A172 (cell line): ENCODE measurements around the gene LCN2. TPM values are rescaled to one million over a fixed set of nuclear protein-coding genes. Genes with fewer than 3 reads are reported as not detected.
A peak's percentile ranks its signal among the peaks of the same experiment; 100 is the strongest.

ENCODE experiments used
- DNase-seq: peaks from one replicate; pipeline ENCODE4 v3.0.0-alpha.2; 2015; ENCODE audit warnings: low spot score
- total RNA-seq: library from RNA; depleted of rRNA; stranded (reverse); fragments of >200 nt; shearing (Covaris generic); gene quantifications from 2 replicates; pipeline ENCODE4 v1.2.3, GENCODE V29; 2014

Gene LCN2
- total RNA-seq, 1 experiment from 2014 or later = 0.14 TPM

DNA sequence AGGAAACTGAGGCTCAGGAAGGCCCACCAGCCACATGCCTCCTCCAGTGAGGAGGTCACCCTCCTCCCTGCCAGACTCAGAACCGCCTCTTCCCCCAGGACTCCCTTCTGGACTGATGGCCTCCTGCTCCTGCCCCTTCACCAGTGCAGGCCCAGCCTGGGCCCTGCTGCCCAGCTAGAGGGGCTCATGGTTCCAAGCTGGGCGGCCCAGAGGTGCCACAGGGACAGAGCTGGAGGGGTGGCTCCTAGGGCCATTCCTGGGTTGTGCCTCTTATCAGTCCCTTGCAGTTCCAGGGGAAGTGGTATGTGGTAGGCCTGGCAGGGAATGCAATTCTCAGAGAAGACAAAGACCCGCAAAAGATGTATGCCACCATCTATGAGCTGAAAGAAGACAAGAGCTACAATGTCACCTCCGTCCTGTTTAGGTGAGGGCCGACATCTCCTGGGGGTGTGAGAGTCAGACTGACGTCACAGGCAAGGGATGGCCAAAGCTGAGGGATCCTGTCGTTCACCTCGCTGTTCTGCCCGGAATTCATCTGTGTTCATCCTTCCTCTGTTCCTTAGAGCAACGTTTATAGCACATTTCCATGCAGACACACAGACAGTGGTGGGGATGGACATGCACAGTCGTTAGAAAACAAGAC, 819 bp downstream of the LCN2 start:
- no peak for DNase-seq

GRCh38 chr9:128150594-128151308, 1.5 kb downstream of the LCN2 start:
- no peak for DNase-seq

GRCh38 chr9:128151309-128152132, 2.3 kb downstream of the LCN2 start:
- no peak for DNase-seq

DNA sequence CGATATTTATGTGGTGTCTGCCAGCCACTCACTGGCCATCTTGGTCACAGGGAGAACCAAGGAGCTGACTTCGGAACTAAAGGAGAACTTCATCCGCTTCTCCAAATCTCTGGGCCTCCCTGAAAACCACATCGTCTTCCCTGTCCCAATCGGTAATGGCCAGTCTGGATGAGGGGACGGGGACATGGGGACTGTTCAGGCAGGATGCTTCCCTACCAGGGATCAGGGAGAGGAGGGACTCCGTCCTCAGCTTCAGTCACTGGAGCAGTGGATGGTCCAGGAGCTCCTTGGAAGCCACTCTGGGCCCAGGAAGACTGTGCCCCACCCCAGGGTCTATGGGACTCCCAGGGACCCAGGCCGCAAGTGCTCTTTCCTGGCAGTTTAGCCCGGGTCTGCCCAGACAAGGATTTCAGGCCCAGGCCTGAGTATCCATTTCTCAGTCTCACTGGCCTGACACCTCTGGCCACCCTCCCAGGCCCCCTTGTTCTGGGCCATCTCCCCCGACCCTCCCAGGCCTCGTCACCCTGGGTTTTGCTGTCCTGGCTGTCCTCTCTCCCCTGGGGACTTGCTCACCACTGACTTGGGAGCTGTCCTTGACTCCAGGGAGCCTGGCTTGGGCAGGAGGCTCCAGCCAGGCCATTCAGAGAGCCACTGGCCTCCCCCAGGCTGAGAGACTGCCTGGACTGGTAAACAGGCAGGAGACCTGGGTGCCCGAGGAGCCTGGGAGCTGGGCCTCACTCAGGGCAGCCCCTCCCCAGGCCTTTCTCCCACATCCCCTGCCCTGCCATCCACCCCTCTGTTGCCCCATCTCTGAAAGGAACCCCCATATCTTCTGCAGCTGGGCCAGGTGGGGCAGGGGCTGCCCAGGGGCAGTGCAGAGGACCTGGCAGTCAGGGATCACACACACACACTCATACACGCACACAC, 3.1 kb downstream of the LCN2 start:
- no peak for DNase-seq

DNA sequence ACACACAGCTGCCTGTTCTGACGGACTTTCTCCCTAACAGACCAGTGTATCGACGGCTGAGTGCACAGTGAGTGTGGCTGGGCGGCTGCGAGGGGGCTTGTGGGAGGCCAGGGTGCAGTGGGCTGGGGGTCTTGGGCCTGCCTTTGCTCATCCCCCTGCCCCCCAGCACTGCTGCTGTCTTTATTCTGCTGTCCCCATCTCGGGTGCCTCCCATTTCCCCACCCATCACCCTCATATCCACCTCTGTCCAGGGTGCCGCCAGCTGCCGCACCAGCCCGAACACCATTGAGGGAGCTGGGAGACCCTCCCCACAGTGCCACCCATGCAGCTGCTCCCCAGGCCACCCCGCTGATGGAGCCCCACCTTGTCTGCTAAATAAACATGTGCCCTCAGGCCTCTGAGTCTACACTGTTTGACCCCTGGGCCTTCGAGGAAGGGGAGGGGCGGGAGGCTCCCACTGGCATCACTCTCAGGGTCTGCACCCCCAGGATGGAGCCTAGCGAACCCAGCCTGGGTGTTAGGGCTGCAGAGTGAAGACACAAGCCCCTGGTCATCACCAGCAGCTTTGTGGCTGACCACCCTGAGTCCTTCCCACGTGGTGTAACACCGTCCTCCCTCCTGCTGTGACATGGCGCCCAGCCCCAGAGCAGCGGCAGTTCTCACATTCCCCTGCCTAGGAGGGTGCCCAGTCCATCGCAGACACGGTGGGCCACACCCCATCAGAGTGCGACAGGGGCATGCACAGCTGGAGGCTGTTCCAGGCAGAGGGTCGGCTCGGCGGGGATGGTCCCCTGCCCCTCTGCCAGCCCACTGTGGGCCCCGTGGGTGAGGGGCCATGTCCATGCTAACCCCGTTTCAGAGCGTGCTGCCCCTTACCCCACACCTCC, 4.0 kb downstream of the LCN2 start:
- no peak for DNase-seq

- DNase-seq = no peak
These were observed 4.9 kb downstream of the LCN2 start for GRCh38 chr9:128153947-128154695.

- DNase-seq = no peak
These were observed 6.7 kb downstream of the LCN2 start for GRCh38 chr9:128155736-128156500.

GRCh38 chr9:128159522-128159783, 10.2 kb downstream of the LCN2 start:
- no peak for DNase-seq

- DNase-seq = peak; percentile 85
These were observed 10.7 kb downstream of the LCN2 start, which contains the start of gene BBLN for GRCh38 chr9:128159784-128160602. BBLN (plus strand) TSS chr9:128160265; CDS start chr9:128160408, 143 bp downstream.

DNA sequence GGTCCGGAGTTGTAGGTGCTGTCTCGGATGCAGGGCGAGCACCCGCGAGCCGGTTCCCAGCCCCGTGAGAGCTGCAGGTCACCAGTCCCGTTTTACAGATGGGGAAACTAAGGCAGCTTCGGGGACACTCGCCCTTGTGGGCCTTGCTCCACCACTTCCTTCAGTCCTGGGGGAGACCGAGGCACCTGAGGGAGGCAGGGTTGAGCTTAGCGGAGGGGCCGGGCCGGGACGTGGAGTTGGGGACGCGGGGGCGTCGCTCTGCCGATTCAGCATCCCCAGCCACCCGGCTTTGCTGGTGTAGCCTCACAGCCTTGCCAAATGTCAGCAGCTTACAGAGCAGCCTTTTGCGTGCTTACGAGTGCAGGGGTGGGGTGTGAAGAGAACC, 11.3 kb downstream of the LCN2 start:
- DNase-seq = no peak

- no peak for DNase-seq
These were observed 12.1 kb downstream of the LCN2 start for GRCh38 chr9:128161215-128161902.

GRCh38 chr9:128162215-128163026, 13.2 kb downstream of the LCN2 start:
- DNase-seq = peak; percentile 69

DNA sequence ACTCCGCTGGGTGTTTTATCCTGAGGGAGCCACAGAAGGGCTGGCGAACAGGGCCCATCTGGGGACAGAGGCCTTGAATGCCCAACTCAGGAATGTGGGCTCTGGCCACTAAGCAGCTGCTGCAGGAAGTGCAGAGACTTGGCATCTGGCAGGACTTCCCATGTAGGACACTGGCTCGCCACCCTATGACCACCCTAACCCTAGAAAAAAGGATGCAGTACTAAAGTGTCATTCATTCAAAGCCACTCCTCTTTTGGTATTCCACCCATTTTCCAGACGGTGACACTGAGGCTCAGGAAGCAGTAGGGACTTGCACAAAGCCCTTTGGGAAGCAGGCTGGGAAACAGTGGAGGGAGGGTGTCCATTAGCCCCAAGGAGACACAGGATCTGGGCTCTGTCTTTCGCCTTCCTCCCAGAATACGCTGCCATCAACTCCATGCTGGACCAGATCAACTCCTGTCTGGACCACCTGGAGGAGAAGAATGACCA, 13.8 kb downstream of the LCN2 start:
- DNase-seq = no peak

GRCh38 chr9:128163523-128164306, 14.5 kb downstream of the LCN2 start:
- no peak for DNase-seq

DNA sequence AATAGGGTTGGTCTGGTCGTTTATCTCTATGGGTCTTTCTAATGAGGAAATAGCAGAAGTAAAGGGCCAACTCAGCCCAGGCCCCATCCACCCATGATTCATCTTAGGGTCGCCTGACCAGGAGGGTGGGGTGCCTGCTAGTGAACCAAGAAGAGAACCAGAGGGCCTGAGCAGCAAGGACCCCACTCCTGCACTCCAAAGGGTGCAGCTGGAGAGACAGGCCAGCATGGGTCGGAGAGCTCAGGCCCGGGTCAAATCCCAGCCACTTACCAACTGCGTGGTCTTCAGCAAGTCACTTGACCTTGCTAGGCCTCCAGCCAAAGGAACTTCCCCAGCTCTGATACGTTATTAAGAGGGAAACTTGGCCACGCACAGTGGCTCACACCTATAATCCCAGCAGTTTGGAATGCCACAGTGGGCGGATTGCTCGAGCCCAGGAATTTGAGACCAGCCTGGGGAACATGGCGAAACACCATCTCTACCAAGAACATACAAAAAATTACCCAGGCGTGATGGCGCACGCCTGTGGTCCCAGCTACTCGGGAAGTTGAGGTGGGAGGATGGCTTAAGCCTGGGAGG, 15.1 kb downstream of the LCN2 start:
- DNase-seq = no peak

GRCh38 chr9:128166169-128166568, 16.9 kb downstream of the LCN2 start:
- no peak for DNase-seq
